ENCODE measurements around the gene DCAF4L1. TPM values are rescaled to one million over a fixed set of nuclear protein-coding genes. Genes with fewer than 3 reads are reported as not detected.

DCAF4L1 gene
- polyA plus RNA-seq, 4 donors = 0.06 to 0.24 (median 0.22) TPM; not detected in 1

DNA sequence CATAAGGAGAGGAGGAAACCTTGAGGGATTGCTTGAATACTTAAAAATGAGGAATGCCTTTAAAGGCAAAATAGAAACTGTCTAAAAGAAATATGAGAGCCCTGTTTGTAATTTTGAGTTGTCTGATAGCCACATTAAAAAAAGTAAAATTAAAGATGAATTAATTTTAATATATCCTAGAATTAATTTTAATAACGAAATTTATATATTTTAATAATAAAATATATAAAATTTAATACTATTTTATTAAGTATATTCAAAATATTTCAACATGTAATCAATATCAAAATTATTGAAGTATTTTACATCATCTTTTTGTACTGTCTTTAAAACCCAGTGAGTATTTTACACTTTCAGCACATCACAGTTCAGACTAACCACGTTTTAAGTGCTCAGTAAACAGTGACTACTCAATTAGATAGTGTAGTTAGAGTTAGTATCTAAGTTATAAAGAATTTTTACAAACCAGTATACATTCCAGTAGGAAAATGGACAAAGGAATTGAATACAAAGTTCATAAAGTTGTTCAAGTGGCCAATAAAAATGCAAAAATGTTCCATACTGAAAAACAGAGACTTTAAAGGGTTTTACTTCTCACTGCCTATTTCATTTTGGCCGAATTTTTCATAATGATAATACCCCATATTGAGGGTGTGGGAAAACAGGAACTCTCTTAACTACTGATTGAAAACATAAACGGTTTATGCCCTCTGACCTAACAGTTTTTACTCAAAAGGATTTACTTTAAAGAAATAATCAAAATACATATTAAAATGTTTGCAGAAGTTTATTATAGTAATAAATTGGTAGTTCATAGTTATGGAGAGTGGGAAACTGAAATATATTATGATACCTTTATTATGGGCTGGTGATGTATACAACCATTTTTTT, 11.7 kb downstream of the DCAF4L1 start:
- Histone ChIP-seq H3K4me1 (ENCODE audit: control insufficient read depth in 3 of 3, insufficient read depth in 2 of 3, low read depth in 1 of 3, low read length in 2 of 3) (peaks cover 5 to 6% (median 6%) of the 10 kb centered on the region in 3 donors), H3K4me3 (ENCODE audit: low read depth in 1 of 3, low read length in 3 of 3) (no peak overlapping the region), H3K9me3 (ENCODE audit: control insufficient read depth in 2 of 2, insufficient read depth in 1 of 2, low read depth in 1 of 2, low read length in 1 of 2) (no peaks in the 10 kb centered on the region), H3K27ac (ENCODE audit: low read depth in 1 of 3, low read length in 2 of 3) (no peak overlapping the region), H3K27me3 (ENCODE audit: control insufficient read depth in 3 of 3, insufficient read depth in 3 of 3, low read length in 3 of 3) (no peaks in the 10 kb centered on the region), H3K36me3 (ENCODE audit: control insufficient read depth in 3 of 3, insufficient read depth in 2 of 3, low read depth in 1 of 3, low read length in 3 of 3) (peaks cover 0 to 8% (median 0%) of the 10 kb centered on the region in 3 donors)
- FAIRE-seq = peak; percentile 57
- DNase-seq = no peak
- WGBS, 3 donors = 73 to 74% (median 73%) methylated on average over 4 of the region's 4 CpGs

DNA sequence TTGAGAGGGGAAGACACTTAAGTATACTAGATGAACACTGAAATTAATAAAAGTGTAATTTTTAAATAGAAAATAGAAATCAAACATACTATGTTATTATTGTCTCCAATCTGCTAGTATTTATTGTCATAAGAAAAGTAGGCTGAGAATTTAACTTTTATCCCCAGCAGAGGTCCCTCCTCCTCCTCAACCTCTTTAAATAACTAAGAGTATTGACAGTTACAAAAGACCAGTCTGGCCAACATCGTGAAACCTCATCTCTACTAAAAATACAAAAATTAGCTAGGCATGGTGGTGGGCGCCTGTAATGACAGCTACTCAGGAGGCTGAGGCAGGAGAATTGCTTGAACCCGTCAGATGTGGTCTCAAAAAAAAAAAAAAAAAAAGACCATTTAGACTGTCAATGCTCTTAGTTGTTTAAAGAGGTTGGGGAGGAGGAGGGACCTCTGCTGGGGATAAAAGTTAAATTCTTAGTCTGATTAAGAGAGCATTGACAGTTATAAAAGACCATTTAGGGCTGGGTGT, 13.0 kb downstream of the DCAF4L1 start:
- DNase-seq (no peak), FAIRE-seq (no peak)
- Histone ChIP-seq H3K27ac (ENCODE audit: low read depth in 1 of 3, low read length in 2 of 3) (no peak overlapping the region), H3K9me3 (ENCODE audit: control insufficient read depth in 2 of 2, insufficient read depth in 1 of 2, low read depth in 1 of 2, low read length in 1 of 2) (no peaks in the 10 kb centered on the region), H3K27me3 (ENCODE audit: control insufficient read depth in 3 of 3, insufficient read depth in 3 of 3, low read length in 3 of 3) (no peaks in the 10 kb centered on the region), H3K36me3 (ENCODE audit: control insufficient read depth in 3 of 3, insufficient read depth in 2 of 3, low read depth in 1 of 3, low read length in 3 of 3) (peaks cover 0 to 11% (median 0%) of the 10 kb centered on the region in 3 donors), H3K4me3 (ENCODE audit: low read depth in 1 of 3, low read length in 3 of 3) (no peak overlapping the region), H3K4me1 (ENCODE audit: control insufficient read depth in 3 of 3, insufficient read depth in 2 of 3, low read depth in 1 of 3, low read length in 2 of 3) (peaks cover 5 to 6% (median 6%) of the 10 kb centered on the region in 3 donors)
- 95 to 99% (median 98%) methylated on average over 3 of the region's 3 CpGs for WGBS, 3 donors

DNA sequence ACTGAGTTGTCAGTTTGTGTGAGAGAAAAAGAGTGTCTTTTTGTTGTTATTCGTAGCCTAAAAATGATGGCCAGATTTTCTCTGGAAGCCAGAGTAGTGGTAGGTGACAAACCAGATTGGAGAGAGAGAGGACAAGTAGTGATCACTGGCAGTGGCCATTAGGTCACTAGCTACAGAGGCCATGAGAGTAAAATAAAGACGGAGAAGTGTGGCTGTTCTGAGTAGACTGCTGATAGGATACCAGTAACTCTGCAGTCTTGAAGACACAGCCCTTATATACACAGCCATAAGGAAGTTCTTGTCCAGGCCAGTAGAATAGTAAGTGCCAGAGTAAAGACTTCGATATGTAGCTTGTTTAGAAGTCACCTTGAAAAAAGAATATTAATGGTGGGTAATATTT, 16.5 kb downstream of the DCAF4L1 start:
- Histone ChIP-seq H3K36me3 (ENCODE audit: control insufficient read depth in 3 of 3, insufficient read depth in 2 of 3, low read depth in 1 of 3, low read length in 3 of 3) (peaks cover 0 to 8% (median 0%) of the 10 kb centered on the region in 3 donors), H3K4me1 (ENCODE audit: control insufficient read depth in 3 of 3, insufficient read depth in 2 of 3, low read depth in 1 of 3, low read length in 2 of 3) (no peaks in the 10 kb centered on the region), H3K27ac (ENCODE audit: low read depth in 1 of 3, low read length in 2 of 3) (no peak overlapping the region), H3K27me3 (ENCODE audit: control insufficient read depth in 3 of 3, insufficient read depth in 3 of 3, low read length in 3 of 3) (no peaks in the 10 kb centered on the region), H3K9me3 (ENCODE audit: control insufficient read depth in 2 of 2, insufficient read depth in 1 of 2, low read depth in 1 of 2, low read length in 1 of 2) (no peaks in the 10 kb centered on the region), H3K4me3 (ENCODE audit: low read depth in 1 of 3, low read length in 3 of 3) (no peak overlapping the region)
- DNase-seq = no peak
- WGBS, 3 donors = 86 to 96% (median 93%) methylated on average over 3 of the region's 3 CpGs
- no peak for FAIRE-seq

DNA sequence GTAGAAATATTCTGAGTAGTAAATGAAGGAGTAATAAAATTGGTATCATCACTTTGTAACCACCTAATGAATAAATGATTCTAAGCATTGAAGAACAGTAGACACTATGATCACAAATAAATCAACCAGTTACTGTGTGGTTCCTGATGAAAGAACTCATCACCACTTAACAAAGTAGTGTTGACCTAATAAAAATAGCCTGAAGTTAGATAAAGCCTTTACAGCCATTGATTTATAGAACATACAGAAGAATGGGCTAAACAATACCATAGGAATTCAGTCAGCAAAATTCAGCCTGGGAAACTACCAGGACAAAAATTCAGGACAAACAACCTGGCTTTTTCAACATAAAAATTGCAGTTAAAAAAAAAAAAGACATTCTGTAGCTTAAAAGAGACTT, 17.8 kb downstream of the DCAF4L1 start:
- no peaks in the 10 kb centered on the region for H3K9me3 ChIP-seq (ENCODE audit: control insufficient read depth in 2 of 2, insufficient read depth in 1 of 2, low read depth in 1 of 2, low read length in 1 of 2)
- H3K36me3 ChIP-seq (ENCODE audit: control insufficient read depth in 3 of 3, insufficient read depth in 2 of 3, low read depth in 1 of 3, low read length in 3 of 3) = peaks cover 0 to 8% (median 0%) of the 10 kb centered on the region in 3 donors
- FAIRE-seq = no peak
- H3K27me3 ChIP-seq (ENCODE audit: control insufficient read depth in 3 of 3, insufficient read depth in 3 of 3, low read length in 3 of 3) = no peaks in the 10 kb centered on the region
- no peak overlapping the region for H3K4me3 ChIP-seq (ENCODE audit: low read depth in 1 of 3, low read length in 3 of 3)
- no peak for DNase-seq
- H3K4me1 ChIP-seq (ENCODE audit: control insufficient read depth in 3 of 3, insufficient read depth in 2 of 3, low read depth in 1 of 3, low read length in 2 of 3) = no peaks in the 10 kb centered on the region
- H3K27ac ChIP-seq (ENCODE audit: low read depth in 1 of 3, low read length in 2 of 3) = no peak overlapping the region

DNA sequence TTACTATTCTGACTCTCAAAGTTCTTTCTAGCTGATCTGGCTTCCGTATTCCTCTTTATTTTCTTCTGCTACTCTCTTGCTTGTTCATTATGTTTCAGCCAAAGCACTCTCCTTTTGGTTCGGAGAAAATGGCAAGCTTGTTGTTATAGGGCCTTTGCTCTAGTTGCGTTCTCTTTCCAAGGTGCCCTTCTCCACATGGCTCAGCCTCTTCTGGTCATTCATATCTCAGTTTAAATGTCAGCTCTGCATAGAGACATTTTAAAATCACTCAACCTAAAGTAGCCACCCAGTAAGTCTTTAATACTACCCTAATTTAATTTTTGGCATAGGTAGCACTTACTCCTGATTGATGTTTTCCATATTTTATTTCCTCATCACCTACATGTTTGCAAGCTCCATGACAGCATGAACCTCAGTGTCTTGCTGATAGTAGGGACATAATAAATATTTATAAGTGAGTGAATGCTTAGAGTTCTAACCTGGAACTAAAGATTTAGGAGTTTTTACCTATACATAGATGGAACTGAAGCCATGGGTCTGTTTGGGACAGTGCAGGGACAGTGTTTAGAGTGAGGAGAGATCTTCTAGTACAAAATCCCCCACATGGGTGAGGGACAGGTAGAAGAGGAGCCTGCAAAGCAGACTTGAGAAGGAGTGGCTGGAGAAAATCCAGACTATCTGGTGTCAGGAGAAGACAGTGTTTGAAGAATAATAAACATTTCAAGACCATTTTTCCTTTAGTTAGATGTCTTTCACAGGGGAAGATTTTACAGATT, 26.6 kb downstream of the DCAF4L1 start:
- no peak overlapping the region for H3K4me3 ChIP-seq (ENCODE audit: low read depth in 1 of 3, low read length in 3 of 3)
- H3K27me3 ChIP-seq (ENCODE audit: control insufficient read depth in 3 of 3, insufficient read depth in 3 of 3, low read length in 3 of 3) = no peaks in the 10 kb centered on the region
- DNase-seq (no peak), FAIRE-seq (no peak)
- H3K9me3 ChIP-seq (ENCODE audit: control insufficient read depth in 2 of 2, insufficient read depth in 1 of 2, low read depth in 1 of 2, low read length in 1 of 2) = no peaks in the 10 kb centered on the region
- H3K36me3 ChIP-seq (ENCODE audit: control insufficient read depth in 3 of 3, insufficient read depth in 2 of 3, low read depth in 1 of 3, low read length in 3 of 3) = peaks cover 0 to 16% (median 2%) of the 10 kb centered on the region in 3 donors
- WGBS, 3 donors = 93 to 96% (median 94%) methylated on average over 3 of the region's 3 CpGs
- H3K4me1 ChIP-seq (ENCODE audit: control insufficient read depth in 3 of 3, insufficient read depth in 2 of 3, low read depth in 1 of 3, low read length in 2 of 3) = no peaks in the 10 kb centered on the region
- H3K27ac ChIP-seq (ENCODE audit: low read depth in 1 of 3, low read length in 2 of 3) = no peak overlapping the region

DNA sequence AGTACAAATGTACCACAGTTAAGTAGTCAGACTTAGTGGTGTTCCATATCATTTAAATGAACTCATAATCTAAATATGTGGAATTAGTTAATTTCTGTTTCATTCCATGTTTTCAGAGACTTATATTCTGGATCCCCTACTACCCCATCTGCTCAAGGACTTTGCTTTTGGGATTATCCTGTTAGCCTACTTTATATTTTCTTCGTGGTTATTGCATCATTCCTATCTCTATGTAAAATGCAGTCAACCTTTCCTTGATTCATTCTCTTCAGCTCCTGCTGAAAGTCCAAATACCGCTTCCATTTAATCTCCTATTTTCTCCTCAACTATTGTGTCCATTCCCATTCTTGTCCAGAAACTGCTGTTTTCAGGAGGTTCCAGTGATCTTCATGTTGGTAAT, 33.9 kb downstream of the DCAF4L1 start:
- 86 to 94% (median 88%) methylated on average over 2 of the region's 2 CpGs for WGBS, 3 donors
- no peaks in the 10 kb centered on the region for H3K27me3 ChIP-seq (ENCODE audit: control insufficient read depth in 3 of 3, insufficient read depth in 3 of 3, low read length in 3 of 3)
- no peak overlapping the region for H3K27ac ChIP-seq (ENCODE audit: low read depth in 1 of 3, low read length in 2 of 3)
- DNase-seq = no peak
- H3K4me3 ChIP-seq (ENCODE audit: low read depth in 1 of 3, low read length in 3 of 3) = no peak overlapping the region
- H3K36me3 ChIP-seq (ENCODE audit: control insufficient read depth in 3 of 3, insufficient read depth in 2 of 3, low read depth in 1 of 3, low read length in 3 of 3) = peaks cover 0 to 6% (median 0%) of the 10 kb centered on the region in 3 donors
- FAIRE-seq = no peak
- no peaks in the 10 kb centered on the region for H3K4me1 ChIP-seq (ENCODE audit: control insufficient read depth in 3 of 3, insufficient read depth in 2 of 3, low read depth in 1 of 3, low read length in 2 of 3)
- H3K9me3 ChIP-seq (ENCODE audit: control insufficient read depth in 2 of 2, insufficient read depth in 1 of 2, low read depth in 1 of 2, low read length in 1 of 2) = no peaks in the 10 kb centered on the region

DNA sequence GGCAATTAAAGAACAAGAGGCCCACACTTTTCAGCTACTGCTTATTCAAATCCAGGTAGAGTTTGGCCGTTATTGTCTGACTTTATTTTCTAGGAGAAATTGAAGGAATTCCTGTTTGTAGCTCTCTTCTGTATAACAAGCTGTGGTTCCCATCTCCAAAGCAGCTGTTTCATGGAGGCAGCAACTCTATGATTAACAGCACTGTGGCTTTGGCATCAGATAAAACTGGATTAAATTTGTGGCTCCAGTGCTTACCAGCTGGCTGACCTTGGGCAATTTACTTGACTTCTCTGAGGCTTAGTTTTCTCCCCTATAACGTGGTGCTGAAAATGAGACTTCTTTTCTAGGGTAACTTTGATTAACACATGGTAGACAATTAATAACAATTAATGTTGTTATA, 36.9 kb downstream of the DCAF4L1 start:
- no peak for FAIRE-seq
- Histone ChIP-seq H3K27ac (ENCODE audit: low read depth in 1 of 3, low read length in 2 of 3) (no peak overlapping the region), H3K9me3 (ENCODE audit: control insufficient read depth in 2 of 2, insufficient read depth in 1 of 2, low read depth in 1 of 2, low read length in 1 of 2) (no peaks in the 10 kb centered on the region), H3K4me3 (ENCODE audit: low read depth in 1 of 3, low read length in 3 of 3) (no peak overlapping the region), H3K27me3 (ENCODE audit: control insufficient read depth in 3 of 3, insufficient read depth in 3 of 3, low read length in 3 of 3) (no peaks in the 10 kb centered on the region), H3K36me3 (ENCODE audit: control insufficient read depth in 3 of 3, insufficient read depth in 2 of 3, low read depth in 1 of 3, low read length in 3 of 3) (peaks cover 0 to 7% (median 2%) of the 10 kb centered on the region in 3 donors), H3K4me1 (ENCODE audit: control insufficient read depth in 3 of 3, insufficient read depth in 2 of 3, low read depth in 1 of 3, low read length in 2 of 3) (no peaks in the 10 kb centered on the region)
- no peak for DNase-seq
- 90% methylated on average over 2 of the region's 2 CpGs for WGBS, 3 donors
